GM18517 (cell line): ENCODE data around the gene ST3GAL4.

Source experiments
- ATAC-seq: cut with Tn5 transposase; IDR thresholded peaks from one replicate; pipeline ENCODE4 v1.9.1; 2021; ENCODE audit warnings: mild to moderate bottlenecking, moderate library complexity; ENCODE audit not compliant: unreplicated experiment

ST3GAL4 gene

GRCh38 chr11:126419801-126420697 is 64.6 kb downstream of the ST3GAL4 start:
- peak; percentile 87 for ATAC-seq

- no peak for ATAC-seq
Observed at GRCh38 chr11:126420698-126421256, 65.3 kb downstream of the ST3GAL4 start.

- ATAC-seq = no peak
Observed at GRCh38 chr11:126421271-126421671, 65.8 kb downstream of the ST3GAL4 start.

GRCh38 chr11:126422446-126422845 is 67.0 kb downstream of the ST3GAL4 start:
- ATAC-seq = no peak

GRCh38 chr11:126423154-126423553 is 67.7 kb downstream of the ST3GAL4 start:
- no peak for ATAC-seq

- ATAC-seq = no peak
Observed at GRCh38 chr11:126423743-126424142, 68.3 kb downstream of the ST3GAL4 start.

GRCh38 chr11:126424471-126425039 is 69.1 kb downstream of the ST3GAL4 start:
- ATAC-seq = no peak

- ATAC-seq = no peak
Observed at GRCh38 chr11:126426106-126426505, 70.6 kb downstream of the ST3GAL4 start.

GRCh38 chr11:126426820-126427749 is 71.6 kb downstream of the ST3GAL4 start:
- peak; percentile 52 for ATAC-seq

- no peak for ATAC-seq
Observed at GRCh38 chr11:126430581-126431335, 75.3 kb downstream of the ST3GAL4 start.

- no peak for ATAC-seq
Observed at GRCh38 chr11:126431401-126432064, 76.0 kb downstream of the ST3GAL4 start.

- no peak for ATAC-seq
Observed at GRCh38 chr11:126432065-126432461, 76.6 kb downstream of the ST3GAL4 start.

- no peak for ATAC-seq
Observed at GRCh38 chr11:126432525-126432924, 77.0 kb downstream of the ST3GAL4 start.

GRCh38 chr11:126433244-126433846 is 77.9 kb downstream of the ST3GAL4 start:
- no peak for ATAC-seq

GRCh38 chr11:126433989-126434949 is 78.8 kb downstream of the ST3GAL4 start:
- ATAC-seq = no peak

- ATAC-seq = no peak
Observed at GRCh38 chr11:126434950-126435335, 79.5 kb downstream of the ST3GAL4 start.

- ATAC-seq = no peak
Observed at GRCh38 chr11:126436209-126436755, 80.8 kb downstream of the ST3GAL4 start.

GRCh38 chr11:126437731-126438130 is 82.2 kb downstream of the ST3GAL4 start:
- ATAC-seq = no peak
